Retinal pigment epithelial cell (primary cell): Measurements from ENCODE around the gene SLC37A3.

Experiments used
- DNase-seq: peaks from one replicate; pipeline ENCODE4 v3.0.0-alpha.2; 2010; ENCODE audit warnings: low read depth
- H3K4me3 ChIP-seq: 2 replicates; pipeline ENCODE4 v1.5.1; 2011; ENCODE audit warnings: mild to moderate bottlenecking, low read length, control low read depth, moderate library complexity
- CTCF ChIP-seq: conservative IDR thresholded peaks from 2 replicates; pipeline ENCODE4 v1.5.1; 2011; ENCODE audit warnings: low read depth, low read length, control low read depth, inconsistent platforms

SLC37A3 gene

GRCh38 chr7:140397784-140398750 is at the start of gene SLC37A3:
Gene SLC37A3, minus strand, starts transcription at chr7:140398530. Its CDS starts 16,004 bp downstream, at chr7:140382526.
- H3K4me3 ChIP-seq = peak within 1 kb of the TSS; percentile 90
- peak; percentile 30 for DNase-seq

DNA sequence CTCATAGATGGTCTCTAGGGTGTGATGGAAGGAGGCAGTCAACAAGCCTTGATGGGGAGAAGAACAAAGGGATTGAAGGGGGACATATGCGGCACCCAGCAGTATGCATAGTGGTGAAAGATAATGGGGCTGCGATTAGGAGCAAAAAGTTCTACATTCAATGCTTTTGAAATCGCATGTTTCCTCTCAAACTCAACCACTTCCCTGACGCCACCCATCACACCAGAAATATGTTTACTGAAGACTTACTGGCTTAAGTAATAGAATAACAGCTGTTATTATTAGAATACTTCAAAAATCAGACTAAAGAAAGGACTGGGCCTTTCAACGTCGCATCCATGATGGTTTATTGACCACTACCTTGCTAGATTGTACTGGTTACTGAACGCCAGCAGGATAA is 49.5 kb upstream of the SLC37A3 start:
- H3K4me3 ChIP-seq = no peak overlapping the region
- no peak for TF ChIP-seq CTCF

More at GRCh38 chr7:140397784-140398750, at the start of gene SLC37A3:
- no peak for TF ChIP-seq CTCF

DNA sequence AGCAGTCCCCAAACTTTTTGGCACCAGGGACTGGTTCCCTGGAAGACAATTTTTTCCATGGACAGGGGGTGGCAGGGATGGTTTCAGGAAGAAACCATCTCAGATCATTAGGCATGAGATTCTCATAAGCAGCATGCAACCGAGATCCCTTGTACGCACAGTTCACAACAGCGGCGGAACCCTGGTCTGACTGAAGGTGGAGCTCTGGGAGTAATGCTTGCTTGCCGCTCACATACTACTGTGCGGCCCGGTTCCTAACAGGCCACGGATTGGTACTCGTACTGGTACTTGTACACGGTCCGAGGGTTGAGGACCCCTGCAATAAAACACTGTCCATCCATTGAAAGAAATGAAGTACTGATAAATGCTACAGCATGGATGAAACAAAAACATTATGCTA is 48.1 kb upstream of the SLC37A3 start:
- H3K4me3 ChIP-seq = no peak overlapping the region
- DNase-seq = no peak
- no peak for TF ChIP-seq CTCF

More for the DNA sequence above, 49.5 kb upstream of the SLC37A3 start:
- DNase-seq = no peak

- DNase-seq = no peak
- no peak overlapping the region for H3K4me3 ChIP-seq
- TF ChIP-seq CTCF = no peak
Measured at GRCh38 chr7:140441519-140441918, 43.2 kb upstream of the SLC37A3 start.

DNA sequence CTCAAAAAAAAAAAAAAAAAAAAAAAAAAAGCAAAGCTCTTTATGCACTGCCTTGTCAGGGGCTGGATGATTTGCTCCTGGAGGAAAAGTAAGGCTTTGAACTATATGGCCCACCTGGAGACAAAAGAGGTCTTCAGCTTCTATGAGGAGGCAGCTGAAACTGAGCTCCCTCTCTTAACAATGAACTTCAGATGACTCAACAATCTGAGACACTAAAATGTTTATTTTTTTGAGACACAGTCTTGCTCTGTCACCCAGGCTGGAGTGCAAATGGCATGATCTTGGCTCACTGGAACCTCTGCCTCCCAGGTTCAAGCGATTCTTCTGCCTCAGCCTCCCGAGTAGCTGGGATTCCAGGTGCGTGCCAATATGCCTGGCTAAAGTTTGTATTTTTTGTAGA is 42.3 kb upstream of the SLC37A3 start:
- DNase-seq = no peak
- no peak overlapping the region for H3K4me3 ChIP-seq
- no peak for TF ChIP-seq CTCF

GRCh38 chr7:140439359-140439758 is 41.0 kb upstream of the SLC37A3 start:
- DNase-seq = no peak
- TF ChIP-seq CTCF = no peak
- no peak overlapping the region for H3K4me3 ChIP-seq
